GM18508 (cell line): ENCODE data around the gene TBC1D19.
"Not testable (repeated sequence)": the region's sequence is repeated elsewhere in the genome, so short reads cannot be mapped to it uniquely, and the experiment has no call there.

Experiments
- ATAC-seq: cut with Tn5 transposase; IDR thresholded peaks from one replicate; pipeline ENCODE4 v1.9.1; 2021; ENCODE audit warnings: moderate number of reproducible peaks; ENCODE audit not compliant: insufficient read depth, unreplicated experiment

The TBC1D19 gene

GRCh38 chr4:26594778-26595177 lies 10.9 kb downstream of the TBC1D19 start:
- no peak for ATAC-seq

DNA sequence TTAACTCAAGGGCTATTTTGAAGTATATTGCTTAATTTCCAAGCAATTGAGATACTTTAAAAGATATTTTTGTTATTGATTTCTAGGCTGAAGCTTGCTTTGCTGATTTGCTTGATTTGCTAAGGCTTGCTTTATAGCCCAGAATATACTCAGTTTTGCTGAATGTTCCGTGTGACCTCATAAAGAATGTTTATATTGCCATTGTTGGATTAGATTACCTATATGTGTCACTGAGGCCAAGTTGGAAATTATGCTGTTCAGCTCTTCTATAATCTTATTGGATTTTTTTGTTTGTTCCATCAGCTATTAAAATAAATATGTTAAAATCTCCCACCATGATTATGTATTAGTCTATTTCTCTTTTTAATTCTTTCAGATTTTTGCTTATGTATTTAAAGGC lies 13.0 kb downstream of the TBC1D19 start:
- no peak for ATAC-seq

GRCh38 chr4:26601204-26601603 lies 17.3 kb downstream of the TBC1D19 start:
- ATAC-seq, result no peak

DNA sequence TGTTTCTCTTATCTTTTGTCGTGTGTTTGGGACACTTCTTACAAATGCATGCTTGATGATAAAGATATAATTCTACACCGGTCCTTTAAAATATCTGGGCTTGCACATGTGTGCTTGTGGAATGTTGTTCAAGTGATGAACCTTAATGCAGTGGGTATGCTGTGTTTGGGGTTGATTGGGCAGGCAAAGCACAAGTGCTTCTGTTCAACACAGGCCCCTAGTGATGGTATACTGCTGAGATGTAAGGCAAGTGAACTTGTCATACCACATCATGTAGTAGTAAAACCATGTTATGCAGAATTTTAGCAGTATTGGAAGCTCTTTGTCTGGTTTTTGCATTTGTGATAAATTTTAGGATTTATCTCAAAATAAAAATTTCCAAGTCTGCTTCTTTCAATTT lies 23.9 kb downstream of the TBC1D19 start:
- no peak for ATAC-seq

GRCh38 chr4:26609391-26609790 lies 25.5 kb downstream of the TBC1D19 start:
- no peak for ATAC-seq

DNA sequence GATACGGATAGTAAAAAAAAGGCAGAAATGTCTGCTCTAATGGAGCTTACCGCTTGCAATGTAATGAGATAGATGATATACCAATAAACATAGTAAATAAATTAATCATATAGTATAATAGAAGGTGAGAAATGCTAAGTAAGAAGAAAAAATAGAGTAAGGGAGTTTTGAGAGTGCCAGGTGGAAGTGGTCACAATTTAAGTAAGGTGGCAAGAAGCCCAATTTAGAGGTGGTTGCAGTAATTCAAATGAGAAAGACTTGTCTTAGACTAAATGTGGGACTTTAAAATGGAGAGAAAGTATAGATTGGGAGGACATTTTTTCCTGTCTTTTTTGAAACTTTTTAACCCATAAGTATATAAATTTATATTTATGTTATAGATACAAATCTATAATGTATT lies 26.0 kb downstream of the TBC1D19 start:
- ATAC-seq, result no peak

DNA sequence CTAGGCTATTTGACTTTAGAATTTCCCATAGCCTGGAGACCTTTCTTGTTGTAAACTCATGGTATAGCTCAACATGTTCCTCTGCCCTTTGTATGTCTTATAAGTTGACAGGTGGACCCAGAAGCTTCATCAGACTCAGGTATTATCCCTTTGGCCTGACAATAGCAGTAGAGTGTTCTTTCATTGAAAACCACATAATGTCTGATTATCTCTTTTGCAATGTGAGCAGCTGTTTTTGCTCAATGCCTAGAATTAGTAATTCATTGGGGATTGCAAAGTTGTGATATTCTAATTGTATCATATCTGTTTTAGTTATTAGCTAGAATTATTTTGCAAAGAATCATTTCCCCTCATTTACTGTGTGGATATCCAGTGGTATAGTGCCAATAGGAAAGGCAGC lies 27.5 kb downstream of the TBC1D19 start:
- ATAC-seq, result no peak

GRCh38 chr4:26611885-26612284 lies 28.0 kb downstream of the TBC1D19 start:
- ATAC-seq, result no peak

DNA sequence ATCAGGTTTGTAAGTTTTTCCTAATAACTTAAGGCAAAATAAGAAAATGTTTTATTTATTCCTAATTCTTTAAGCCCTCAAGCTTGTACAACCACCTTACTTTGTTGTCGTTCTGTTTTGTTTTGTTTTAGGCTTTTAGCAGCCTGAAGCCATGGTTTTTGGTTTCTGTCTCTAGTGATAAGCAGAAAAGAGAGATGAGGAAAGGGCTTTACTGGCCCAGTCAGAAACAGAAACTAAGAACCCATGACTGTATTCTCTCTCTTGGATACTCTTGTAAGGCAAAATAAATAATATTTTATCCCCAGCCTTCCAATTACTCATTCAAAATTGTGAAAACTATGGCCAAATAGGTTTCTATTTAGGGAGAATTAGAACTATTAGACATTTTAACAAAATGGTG lies 29.4 kb downstream of the TBC1D19 start:
- no peak for ATAC-seq

DNA sequence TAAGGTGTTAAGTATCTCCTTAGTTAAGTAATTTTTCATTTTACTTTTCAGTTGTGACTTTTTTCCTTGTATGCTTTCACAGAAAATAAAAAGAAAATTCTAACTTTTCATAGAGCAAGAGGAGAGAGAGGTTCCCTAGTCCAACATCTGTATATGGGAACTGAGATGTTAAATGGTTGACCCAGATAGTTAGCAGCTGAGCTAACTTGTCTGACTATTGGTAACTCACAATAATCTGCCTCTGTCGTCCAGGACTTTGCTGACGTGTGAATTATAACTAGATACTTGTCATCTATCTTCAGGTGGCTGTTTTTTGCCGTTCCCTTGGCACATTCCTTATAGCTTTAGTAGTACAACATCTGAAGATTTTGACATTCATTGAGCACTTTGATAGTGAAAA lies 29.9 kb downstream of the TBC1D19 start:
- ATAC-seq, result no peak

DNA sequence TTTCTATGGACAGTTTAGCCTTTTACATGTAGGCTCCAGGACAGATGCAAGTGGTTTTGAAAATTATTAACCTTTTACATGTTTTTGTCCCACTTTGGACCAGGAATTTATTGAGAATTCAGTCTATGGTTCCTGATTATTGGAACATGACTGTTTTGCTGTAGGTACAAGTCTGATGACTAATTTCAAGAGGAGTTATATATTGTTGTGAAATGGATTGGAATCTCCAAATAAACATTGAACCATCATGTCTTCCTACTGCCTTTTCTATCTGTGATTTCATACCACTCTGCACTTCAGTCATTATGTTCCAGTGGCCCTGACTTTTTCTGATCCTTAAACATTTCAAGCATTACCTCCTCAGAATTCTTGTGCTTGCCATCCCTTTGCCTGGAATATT lies 35.9 kb downstream of the TBC1D19 start:
- ATAC-seq, result no peak

DNA sequence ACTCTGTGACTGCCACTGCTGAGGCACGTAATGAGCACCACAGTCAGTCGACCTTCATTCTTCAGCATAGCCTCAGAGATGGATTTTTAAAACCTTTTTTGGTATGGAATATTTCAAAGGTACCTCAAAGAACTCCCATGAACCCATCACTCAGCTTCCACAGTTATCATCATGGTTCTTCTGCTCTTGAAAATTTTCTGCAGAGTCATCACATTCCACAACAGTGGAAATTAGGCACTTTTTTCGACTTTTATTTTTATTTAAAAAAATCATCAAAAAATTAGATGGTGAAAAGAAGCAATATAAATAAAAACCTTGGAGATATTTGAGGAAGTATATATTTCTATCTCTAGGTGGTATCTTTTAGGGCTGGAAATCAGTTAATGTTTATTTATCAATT lies 37.5 kb downstream of the TBC1D19 start:
- ATAC-seq, result no peak

GRCh38 chr4:26622913-26623312 lies 39.0 kb downstream of the TBC1D19 start:
- no peak for ATAC-seq

- not testable (repeated sequence) for ATAC-seq
Observed at GRCh38 chr4:26626658-26627057, 42.8 kb downstream of the TBC1D19 start.

DNA sequence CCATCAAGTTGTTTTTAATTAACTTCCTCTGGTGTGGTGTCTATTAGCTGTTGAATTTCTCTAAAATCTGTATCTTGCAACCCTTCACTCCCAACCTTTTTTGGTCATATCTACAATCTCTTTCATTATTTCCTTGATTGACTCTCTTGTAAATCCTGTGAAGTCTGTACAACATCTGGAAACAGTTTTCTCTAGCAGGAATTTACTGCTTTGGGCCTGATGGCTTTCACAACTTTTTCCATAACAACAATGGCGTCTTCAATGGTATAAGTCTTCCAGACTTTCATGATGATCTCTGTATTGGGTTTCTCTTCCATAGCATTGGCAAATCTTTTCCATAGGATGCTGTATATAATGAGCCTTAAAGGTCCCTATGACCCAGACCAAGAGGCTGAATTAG lies 49.0 kb downstream of the TBC1D19 start:
- ATAC-seq, result no peak

DNA sequence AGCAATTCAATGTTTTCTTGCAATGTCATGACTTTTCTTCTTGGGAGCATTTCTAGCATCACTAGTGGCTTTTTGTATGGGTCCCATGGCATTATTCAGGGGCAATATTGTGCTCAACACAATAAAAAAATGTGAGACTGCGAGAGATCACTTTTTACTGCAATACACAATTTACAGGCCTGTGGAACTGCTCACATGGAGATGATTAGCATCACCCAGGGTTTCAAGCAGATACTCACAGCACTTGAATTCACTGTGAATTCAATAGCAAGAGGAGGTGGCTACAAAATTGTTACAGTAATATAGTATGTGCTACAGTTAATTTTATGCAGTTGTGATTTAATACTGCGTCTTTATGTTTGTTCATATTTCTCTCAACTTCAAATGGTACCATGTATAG lies 50.4 kb downstream of the TBC1D19 start:
- no peak for ATAC-seq

DNA sequence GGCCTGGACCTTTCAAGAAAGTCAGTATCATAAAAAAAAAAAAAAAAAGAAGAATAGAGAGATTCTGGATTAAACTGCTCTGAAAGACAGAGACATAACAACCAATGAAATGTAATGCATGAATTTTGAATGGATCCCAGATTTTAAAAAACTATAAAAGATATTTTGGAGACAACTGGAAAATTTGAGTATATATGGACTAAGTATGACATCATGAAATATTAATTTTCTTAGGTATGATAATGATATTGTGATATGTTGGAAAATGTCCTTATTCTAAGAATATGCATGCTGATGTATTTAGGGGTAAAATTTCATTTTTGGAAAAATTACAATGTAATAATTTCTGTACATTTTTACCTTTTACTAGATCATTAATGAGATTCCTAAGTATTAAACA lies 52.6 kb downstream of the TBC1D19 start:
- ATAC-seq, result no peak

DNA sequence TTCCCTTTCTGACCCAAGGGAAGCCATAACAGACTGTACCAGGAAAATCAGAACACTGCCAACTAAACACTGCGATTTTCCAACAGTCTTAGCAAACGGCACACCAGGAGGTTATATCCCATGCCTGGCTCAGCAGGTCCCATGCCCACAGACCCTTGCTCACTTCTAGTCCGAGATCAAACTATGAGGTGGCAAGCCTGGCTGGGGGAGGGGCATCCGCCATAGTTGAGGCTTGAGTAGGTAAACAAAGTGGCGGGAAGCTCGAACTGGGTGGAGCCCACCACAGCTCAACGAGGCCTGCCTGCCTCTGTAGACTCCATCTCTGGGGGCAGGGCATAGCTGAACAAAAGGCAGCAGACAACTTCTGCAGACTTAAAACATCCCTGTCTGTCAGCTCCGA lies 56.8 kb downstream of the TBC1D19 start:
- not testable (repeated sequence) for ATAC-seq

GRCh38 chr4:26647523-26648224 lies 63.8 kb downstream of the TBC1D19 start:
- no peak for ATAC-seq

DNA sequence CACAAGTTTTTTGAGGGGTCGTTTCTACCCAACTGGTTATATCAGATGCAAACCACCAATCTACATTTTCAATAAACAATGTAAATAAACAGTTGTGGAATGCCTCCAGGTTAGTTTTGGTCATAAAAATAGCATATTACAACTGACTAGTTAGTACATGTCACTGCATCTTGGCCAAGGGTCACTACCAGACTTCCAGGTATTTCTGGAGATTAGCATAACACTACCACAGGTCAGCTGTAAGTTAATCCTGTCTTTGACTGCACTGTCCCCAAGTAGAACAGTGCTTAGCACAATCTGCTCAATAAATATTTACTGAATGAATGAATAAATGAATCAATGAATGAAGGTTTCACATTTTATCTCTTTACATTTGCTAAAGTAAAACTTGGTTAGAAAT lies 64.4 kb downstream of the TBC1D19 start:
- no peak for ATAC-seq

DNA sequence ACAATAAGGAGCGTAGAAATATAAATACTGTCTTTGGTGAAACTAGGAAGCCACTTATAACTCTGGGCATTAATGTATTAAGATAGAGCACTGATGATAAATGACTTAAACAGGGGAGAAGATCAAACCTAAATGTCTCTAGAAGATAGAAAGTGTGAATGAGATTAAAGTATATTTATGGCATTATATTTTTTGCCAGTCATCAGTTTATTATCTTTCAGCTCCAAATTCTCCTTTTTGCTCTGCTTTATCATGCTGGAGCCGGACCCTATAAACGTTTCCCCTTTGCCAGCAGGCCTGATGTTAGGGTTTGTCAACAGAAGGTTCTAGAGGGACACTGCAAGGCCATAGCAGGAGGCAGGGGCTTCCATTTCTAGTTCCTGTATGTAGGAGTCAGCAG lies 76.4 kb downstream of the TBC1D19 start:
- no peak for ATAC-seq

GRCh38 chr4:26663888-26664287 lies 80.0 kb downstream of the TBC1D19 start:
- ATAC-seq, result no peak
